ENCODE measurements around the gene SOX14.

SOX14 gene

DNA sequence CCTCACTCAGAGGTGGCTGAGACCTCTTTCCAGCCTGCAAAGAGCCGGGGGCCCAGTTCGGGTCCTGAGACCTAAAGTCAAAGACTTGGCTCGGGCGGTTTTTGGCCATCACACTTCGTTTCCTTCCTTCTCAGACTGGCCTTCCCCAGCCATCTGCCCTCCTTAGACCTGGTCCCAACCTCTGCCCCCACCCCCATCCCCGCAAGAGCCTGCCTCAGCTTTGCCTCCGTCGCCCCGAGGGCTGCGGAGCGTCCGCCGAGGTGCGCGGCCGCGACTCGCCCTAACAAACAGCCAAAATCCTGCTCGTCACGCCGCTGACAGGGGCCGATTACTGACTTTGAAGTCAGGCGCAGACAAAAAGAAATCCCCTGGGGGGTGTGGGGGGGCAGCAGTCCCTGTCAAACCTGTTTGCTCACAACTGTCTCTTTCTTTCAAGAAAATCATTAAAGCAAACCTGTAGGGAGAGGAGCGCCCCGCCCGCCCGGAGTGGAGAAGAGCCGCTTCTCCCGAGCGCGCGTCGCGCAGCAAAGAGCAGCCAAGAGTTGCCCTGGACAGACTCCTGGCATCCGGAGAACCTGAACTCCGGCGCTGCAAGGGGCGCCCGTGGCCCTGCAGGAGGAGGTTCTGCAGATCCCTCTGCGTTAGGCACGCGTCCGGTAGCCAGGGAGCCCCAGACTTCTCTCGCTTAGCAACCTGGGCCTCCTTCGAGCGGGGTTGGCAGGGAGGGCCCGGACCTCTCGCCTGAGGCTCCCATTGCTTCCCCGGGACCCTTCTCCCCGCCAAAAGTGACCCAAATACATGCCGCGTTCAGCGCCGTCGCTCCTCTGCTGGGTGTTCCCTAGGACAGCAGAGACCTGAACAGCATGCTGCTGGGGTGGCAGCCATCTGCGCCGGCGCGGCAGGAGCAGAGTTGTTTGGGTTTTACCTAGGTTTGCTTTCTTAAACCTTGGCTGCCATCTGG, 4.5 kb downstream of the SOX14 start:
- DNase-seq (ENCODE audit: low spot score): no peak

DNA sequence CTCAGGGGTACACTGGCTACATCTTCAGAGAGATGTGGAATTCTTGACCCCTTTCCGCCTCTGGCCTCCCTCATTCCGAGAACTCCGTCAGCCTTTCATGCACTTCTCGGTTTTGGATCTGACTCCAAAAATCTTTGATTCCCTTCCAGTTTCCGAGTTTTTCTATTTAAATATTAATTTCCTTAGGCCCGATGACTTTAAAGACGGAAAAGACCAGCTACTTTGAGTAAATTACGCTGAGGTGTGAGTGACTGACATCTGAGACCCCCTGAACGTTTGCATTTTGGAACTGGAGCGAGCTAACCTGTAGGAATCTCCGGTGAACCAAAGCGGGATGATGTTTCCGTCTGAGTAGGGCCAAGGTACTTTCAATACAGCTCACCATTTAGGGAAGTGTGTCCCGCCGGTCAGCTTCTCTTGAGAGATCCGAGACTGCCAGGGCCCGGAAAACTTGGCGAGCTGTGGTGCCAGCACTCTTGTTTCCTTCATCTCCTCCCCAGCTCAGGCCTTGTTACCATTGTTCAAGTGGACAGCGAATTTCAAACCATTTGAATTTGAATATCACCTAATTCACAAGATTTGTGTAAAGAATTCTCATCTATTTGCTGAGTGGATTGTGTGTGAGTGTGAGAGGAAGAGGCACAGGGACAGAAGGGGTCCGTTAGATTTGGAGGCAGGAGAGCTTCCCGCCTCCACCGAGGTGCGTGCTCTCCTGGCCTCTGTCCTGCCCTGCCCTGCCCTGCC, 5.4 kb downstream of the SOX14 start:
- no peak for DNase-seq (ENCODE audit: low spot score)

DNA sequence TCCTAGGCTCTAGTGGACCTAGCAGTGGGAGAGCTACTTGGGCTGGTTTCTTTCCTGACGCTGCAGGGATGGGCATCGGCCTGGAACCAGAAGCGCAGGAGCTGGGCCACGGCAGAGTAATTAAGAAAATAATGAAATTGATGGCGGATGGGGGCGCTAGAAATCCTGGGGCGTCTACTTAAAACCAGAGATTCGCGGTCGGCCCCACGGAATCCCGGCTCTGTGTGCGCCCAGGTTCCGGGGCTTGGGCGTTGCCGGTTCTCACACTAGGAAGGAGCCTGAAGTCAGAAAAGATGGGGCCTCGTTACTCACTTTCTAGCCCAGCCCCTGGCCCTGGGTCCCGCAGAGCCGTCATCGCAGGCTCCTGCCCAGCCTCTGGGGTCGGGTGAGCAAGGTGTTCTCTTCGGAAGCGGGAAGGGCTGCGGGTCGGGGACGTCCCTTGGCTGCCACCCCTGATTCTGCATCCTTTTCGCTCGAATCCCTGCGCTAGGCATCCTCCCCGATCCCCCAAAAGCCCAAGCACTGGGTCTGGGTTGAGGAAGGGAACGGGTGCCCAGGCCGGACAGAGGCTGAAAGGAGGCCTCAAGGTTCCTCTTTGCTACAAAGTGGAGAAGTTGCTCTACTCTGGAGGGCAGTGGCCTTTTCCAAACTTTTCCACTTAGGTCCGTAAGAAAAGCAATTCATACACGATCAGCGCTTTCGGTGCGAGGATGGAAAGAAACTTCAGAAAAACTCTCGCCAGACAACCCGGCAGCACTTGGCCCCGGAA, 6.1 kb downstream of the SOX14 start:
- DNase-seq (ENCODE audit: low spot score): no peak

DNA sequence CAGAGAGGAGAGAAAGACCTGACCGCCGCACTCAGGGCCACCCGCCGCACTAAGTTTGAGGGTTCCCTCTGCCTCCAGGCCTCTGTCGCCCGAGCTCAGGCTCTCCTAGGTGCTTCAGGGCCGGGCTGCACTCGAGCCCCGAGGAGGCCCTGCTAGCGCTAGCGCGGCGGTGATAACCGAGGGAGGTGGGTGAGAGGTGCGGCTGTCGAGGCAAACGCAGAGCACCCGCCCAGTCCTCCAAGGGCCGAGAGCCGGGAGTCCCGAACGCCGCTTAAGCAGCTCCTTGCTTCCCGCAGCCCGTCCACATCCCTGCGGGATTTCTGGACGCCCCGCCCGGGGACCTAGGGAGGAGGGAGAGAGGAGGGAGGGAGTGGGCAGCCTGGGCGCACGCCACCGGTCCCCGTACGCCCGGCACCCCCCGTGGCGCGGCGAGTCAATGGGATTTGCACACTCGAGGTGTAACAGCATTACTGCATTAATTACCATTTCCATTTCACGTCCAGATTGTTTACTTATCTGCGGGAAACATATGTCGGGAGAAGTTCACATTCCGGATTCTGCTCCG, 6.8 kb downstream of the SOX14 start:
- no peak for DNase-seq (ENCODE audit: low spot score)

DNA sequence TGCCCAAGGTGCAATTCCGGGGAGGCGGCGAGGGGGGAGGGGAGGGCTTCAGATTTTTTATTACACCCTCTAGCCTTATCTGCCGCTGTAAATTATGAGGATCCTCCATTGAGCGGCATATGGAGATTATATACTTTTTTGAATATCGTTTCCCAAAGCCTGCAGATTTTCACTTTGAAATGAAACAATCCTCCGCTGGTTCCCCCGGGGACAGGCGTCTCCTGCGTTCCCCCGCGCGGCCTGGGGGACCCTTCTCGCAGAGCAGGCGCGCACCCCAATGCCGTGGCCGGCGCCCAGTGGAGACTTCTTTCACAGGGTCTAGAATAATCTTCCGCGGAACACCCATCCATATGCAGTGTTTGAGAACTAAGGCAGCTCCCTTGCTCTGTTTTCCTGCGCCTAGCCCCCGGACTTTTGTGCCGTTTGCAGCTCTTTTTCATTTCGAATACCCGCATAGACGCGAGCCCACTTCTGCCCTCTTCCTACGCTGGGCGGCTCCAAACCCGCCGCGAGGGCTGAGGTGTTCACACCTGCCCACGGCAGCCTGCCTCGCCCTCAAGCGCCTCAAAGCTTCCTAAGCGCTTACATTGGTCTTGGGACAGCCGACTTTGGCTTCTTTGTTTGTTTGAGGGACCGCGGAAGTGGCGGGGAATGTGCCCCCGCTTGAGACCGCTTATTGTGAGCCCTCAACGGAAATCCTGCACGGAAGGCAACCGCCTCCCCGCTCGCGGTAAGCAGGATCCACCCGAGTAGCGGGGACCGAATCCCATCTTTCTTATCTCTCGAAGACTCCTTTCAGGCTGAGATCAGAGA, 7.5 kb downstream of the SOX14 start:
- no peak for DNase-seq (ENCODE audit: low spot score)

DNA sequence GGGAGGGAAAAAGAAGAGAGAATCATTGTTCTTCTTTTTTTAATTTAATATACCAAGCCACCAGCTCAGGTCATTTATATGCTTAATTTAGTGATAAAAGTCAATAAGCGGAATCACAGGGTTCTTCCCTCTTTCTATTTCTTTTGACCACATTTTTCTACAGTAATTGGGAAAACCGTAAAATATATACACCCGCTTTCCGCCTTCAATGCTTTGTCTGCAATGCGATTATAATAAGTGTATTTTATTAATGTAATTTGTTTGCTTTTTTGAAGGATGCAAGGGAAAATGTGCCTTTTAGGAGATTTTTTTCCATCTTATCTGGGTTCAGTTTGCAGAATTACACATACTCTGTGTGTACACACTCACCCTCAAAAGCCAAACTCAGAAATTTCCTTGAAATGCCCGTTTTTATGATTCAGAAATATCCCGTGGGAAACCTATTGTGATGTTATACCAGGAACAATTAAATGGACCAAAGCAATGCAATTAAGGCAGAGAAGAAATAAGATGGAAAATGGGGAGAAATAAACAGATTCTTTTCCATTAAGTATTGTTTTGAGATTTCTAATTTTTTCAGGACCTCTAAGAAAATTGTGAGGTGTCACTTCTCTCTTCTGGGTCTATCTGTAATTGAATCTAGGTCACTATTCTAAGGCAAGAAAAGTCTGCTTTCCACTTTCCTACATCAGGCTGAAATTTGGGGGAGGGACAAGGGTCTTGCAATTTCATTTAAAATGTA, 8.3 kb downstream of the SOX14 start:
- DNase-seq (ENCODE audit: low spot score): no peak

DNA sequence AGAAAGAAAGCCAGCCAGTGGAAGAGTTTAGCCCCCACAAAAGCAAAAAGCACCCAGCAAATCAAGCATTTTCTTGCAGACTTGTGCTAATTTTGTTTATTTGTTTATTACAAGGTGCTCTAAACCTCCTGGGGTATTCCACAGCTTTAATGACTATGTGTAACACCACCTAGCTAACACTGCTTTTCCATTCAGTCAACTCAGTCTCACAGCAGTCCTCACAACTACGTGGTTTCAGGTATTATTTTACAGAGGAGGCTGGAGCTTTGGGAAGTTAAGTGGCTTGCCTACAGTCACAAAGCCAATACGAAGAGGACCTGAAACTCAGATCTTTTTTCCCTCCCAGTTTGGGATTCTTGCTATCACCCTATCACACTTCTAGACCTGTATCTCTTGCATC, 14.8 kb downstream of the SOX14 start:
- DNase-seq (ENCODE audit: low spot score): no peak

DNA sequence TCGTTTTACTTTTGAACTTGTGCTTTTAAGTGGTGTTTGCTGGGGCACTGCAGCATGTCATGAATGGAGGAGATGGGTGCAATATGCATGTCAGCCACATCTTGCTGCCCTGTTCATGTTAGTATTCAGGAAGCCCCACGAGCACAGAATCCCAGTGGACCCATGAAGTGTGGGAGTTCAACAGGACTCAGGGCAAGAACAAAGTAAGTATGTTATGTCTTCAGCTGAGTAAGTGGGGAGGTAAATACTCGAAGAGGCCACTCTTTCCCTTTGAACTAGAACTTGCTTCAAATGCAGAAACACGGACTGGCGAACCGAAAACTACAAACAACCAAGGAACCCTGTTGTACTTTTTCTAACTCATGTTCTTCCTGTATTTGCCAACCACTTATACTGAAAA, 23.4 kb downstream of the SOX14 start:
- DNase-seq (ENCODE audit: low spot score): no peak

DNA sequence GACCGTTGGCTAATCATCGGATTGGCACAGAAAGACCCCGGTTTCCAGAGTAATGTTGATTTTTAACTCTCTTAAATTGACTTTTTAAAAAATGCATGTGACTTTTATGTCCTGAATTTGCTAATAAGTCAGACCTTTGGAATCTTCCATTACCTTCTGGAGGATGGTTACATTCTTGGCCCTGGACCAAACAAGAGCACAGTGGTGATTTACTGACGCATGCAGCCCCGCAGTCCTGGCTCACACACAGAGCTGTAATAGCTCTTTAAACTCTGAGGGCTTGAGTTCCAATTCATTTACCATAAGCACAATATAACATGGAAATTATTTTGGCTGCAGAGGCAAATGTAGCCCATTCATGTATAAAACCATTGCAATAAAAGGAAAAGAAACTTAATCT, 25.1 kb downstream of the SOX14 start:
- no peak for DNase-seq (ENCODE audit: low spot score)

DNA sequence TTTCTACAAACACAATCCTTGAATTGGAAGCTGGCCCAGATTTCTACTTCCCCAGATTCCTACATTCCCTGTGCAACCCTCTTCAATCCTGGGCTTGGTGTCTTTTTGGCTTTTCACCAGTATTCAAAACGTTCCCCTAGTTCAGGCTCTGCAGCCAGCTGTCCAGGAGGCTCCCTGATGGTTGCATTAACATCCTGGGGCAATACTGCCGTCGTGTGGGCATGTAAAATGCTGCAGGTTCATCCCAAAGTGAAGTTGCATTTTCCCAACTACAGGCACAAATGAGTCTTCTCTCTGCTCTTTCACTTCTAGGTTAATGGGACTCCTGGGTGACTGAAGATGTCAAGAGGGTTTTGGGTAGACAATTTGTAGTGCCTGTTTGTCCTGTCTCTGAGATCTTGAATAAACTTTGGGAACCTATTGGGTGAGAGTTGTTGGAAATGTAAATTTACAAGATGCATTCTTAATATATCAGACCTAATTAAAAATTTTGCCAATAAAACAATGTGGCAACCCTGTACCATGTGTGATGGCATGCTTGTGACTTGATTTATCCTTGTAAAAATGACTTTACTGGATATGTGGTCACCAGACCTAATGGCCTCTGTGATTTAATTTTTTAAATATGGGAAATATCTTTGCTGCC, 28.6 kb downstream of the SOX14 start:
- DNase-seq (ENCODE audit: low spot score): no peak

DNA sequence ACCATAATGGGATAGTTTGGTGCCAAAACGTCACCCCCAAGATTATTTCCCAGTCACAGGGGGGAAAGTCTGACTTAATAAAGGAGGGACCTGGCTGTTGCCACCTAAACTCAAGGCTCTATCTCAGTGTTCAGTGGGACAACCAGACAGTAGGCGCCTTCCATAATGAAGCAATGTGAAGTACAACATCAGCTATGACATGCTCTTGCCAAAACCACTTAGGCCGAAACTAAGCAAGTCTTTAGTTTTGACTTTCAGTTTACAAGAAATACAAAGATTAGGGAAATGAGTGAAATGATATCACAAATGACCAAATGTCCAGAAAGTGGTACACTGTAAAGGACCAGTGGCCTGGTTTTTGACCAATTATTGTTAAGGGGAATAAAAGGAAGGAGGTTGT, 32.9 kb downstream of the SOX14 start:
- no peak for DNase-seq (ENCODE audit: low spot score)

DNA sequence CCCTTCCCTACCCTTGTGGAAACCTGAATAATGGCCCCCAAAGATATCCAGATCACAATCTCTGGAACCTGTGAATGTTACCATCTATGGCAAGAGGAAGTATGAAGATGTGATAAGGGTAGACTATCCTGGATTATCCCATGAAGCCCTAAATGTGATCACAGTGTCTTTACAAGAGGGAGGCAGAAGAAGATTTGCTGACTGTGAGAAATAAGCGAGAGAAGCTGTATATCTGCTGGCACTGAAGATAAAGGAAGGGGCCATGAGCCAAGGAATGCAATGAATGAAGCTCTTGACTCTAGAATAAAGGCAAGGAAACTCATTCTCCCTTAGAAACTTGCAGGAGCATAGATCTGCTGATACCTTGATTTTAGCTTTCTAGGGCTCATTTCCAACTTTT, 39.1 kb downstream of the SOX14 start:
- no peak for DNase-seq (ENCODE audit: low spot score)

DNA sequence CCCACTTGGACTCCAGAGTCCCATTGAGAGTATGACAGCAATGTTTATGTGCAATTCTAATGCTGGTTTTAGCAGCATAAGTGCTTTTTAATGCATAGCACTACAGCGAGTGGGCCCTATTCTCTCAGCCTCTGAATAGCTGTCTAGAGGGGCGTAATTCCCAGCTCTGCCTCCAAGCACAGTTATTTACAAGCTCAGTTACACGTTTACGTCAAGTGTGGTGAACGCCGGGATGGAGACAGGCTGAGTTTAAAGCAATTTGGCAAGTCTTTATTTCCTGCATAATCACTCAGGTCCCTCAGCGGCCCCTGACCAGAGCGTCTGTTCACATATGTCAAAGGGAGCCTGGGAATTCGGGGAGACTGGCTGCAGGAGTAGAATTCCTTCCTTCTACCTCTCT, 43.9 kb downstream of the SOX14 start:
- DNase-seq (ENCODE audit: low spot score): no peak

DNA sequence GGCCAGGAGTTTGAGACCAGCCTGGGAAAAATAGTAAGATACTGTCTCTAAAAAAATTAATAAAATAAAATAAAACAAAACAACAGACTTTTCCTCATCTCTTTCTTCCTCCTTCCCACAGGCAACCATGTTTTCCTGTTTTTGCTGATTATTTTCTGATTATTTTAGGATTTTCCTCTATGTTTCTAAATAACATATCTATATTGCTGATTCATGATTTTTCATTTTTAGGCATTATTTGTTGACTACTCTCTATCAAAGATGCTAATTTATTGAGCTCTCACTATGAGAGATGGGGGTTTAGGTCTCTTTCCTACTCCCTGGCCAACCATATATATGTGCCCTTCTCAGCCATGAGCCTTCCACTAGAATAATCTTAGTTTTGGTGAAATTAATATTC, 45.4 kb downstream of the SOX14 start:
- no peak for DNase-seq (ENCODE audit: low spot score)

DNA sequence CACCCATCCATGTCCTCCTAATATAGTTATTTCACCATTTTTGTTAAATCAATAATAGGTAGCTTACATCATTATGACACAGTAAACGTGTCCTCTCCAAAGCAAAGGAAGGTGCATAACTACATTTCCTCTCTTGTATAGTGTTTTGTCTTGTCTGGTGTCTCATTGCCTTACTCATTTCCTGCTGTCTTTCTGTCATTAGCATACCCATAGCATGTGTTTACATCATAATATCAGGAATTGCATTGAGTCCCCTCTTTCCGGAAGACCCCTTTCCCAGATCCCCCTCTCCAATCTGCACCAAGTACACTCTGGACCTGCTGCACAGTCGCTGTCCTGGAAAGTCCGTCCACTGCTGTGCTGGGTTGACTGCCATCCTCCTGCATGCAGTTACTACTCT, 47.9 kb downstream of the SOX14 start:
- no peak for DNase-seq (ENCODE audit: low spot score)

DNA sequence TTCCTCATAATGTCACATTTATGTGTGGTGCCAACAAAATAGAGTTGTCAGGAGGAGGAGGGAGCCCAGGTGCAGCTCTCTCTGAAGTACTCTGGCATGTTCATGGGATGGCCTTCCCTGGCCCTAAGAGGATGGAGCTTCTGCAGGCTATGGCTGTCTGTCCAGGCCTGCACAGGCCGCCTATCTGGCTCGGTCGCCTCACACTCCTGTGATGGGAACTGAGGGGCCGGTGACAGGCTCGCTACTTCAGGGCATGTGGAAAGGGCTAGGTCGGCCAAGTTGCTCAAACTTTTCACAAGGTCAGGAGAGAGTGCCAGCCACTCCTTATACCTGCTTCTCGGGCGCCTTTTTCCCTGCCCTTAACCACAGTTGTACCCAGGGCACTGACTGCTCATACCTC, 51.1 kb downstream of the SOX14 start:
- DNase-seq (ENCODE audit: low spot score): no peak
